GM18861 (cell line): ENCODE data around the gene RRM1.
"Not testable (repeated sequence)": the region's sequence is repeated elsewhere in the genome, so short reads cannot be mapped to it uniquely, and the experiment has no call there.

Experiments
- ATAC-seq: cut with Tn5 transposase; IDR thresholded peaks from one replicate; pipeline ENCODE4 v1.9.1; 2021; ENCODE audit not compliant: unreplicated experiment

RRM1 gene

DNA sequence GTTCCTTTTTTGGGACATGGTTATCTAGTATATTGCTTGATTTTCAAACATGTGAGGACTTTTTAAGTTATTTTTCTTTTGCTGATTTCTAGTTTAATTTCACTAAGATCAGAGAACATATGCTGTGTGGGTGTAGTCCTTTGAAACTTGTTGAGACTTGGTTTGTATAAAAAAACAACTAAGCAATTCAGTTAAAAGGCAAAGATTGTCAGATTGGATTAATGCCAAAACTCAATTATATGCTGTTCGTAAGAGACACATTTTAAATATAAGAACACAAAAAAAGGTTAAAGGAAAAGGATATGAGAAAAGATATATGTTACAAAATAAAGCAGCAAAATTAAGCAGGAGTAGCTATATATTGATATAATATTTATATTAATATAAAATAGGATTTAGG lies 17.8 kb upstream of the RRM1 start:
- ATAC-seq = no peak

DNA sequence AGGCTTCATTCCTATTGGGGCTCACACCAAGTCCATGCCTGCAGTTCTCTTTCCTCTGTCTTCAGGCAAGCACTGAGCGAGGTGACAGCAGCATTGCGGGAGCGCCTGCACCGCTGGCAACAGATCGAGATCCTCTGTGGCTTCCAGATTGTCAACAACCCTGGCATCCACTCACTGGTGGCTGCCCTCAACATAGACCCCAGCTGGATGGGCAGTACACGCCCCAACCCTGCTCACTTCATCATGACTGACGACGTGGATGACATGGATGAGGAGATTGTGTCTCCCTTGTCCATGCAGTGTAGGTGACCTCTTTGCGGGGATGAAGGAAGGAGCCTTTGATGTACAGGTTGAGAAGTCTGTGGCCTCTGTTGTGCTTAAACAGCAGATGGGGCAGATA lies 11.4 kb upstream of the RRM1 start:
- no peak for ATAC-seq

DNA sequence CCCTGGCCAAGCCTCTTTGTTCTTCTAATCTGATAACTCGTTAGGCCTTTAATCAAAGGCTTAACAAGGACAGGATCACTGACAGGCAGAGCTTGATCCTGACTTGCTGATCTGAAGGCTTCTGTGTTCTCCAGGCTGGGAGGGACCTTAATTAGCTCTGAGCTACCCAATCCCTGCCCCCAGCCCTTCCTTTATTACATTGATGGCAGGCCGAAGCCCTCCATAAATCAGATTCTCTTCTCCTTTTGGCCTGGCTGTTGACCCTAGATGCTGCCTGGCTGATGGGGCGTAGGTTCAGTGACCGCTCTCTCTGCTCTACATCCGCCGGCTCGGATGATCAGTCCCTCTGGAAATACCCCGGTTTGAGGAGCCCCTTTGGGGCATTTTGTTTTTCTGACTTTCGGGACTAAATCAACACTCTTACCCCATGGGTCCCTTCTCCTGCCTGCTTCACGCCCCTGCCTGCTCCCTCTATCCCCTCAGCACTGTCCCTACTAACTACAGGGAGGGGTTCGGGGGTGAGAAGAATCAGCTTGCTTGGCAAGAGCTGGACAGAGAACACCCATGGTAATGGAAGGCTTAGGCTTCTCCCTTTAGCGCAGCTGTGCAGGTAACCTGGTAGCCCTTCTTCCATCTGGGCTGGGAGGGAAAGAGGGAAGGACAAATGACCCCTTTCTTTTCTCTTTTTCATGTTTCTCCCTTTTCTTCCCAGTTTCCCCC lies 10.0 kb upstream of the RRM1 start:
- ATAC-seq = no peak

DNA sequence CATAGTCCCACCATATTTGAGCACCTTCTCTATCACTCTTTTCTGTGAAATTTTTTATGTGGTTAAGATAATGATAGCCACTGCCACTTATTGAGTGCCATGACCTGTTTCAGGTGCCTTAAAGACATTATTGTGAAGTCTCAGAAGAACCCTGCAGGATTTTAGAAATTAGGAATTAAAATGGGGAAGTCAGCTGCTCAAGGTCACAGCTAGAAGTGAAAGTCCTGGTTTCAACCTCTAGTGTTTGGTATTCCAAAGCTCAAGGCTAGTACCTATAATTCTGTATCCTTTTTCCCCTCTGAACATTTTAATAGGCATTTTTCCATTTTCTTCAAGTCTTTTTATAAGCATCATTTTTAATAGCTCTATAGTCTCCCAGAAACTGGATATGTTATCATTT lies 9.0 kb upstream of the RRM1 start:
- no peak for ATAC-seq

DNA sequence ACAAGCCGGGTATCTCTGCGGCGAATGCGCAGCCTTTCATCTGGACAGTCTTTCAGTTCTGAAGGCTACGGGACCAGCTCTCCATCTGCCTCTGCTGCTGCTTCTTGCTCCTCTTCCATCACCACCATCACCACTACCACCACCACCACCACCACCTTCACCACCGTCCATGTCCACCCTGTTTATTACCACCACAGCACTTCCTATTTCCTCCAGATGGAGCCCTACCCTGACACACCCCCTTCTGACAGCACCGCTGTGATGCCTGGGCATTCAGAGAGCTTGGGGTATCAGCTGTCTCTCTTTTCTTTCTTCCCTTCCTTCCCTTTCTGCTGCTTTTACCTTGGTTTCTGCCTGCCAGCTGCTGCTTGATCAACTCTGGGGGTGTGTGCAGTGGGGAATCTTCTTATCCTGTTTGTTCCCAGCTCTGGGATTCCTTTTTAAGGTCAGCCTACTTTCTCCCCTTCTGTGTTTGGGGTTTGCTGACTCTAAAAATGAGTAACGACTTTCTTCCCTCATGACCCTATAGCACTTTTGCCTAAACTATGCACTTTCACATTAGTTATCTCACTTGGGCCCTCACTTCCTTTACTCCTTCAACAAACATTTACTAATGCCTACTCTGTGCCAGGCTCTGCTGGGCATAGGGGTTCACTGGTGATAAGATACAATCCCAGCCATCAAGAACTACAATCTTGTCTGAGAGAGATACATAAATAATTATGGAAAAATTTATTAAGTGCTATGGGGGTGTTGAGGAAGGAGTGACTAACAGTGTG lies 7.8 kb upstream of the RRM1 start:
- no peak for ATAC-seq

DNA sequence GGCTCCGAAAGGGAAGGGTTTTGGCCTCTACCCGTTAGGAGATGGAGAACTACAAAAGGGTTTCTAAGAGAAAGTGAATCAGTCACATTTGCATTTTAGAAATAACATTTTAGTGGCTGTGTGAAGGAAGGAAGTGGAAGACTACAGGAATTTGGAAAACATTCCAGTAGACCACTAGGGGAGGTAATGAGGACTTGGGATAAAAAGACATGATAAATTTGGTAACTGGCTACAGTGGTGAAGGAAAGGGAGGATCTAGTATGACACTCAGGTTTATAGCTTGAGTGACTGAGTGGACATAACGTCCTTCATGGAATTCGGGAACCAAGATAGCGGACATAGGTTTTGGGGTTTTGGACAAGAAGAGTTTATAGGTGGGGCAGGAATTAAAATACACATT lies 7.0 kb upstream of the RRM1 start:
- no peak for ATAC-seq

DNA sequence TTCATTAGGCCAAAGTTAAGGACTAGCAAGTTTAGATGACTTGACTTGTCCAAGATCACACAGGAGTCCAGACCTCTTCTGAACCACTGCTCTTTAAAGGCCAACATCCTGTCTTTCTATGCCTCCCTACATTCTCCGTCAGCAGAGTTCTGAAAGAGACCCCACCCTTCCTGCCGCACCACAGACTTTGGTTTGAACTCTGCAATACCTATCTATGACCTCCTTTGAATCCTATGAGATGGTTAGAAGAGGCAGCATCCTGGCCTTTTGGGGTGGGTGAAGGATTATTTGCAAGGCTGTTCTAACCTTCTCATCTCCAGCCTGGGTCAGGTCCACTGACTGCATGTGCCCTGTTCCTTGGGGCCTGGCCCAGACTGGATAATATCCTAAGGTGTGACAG lies 4.3 kb upstream of the RRM1 start:
- no peak for ATAC-seq

DNA sequence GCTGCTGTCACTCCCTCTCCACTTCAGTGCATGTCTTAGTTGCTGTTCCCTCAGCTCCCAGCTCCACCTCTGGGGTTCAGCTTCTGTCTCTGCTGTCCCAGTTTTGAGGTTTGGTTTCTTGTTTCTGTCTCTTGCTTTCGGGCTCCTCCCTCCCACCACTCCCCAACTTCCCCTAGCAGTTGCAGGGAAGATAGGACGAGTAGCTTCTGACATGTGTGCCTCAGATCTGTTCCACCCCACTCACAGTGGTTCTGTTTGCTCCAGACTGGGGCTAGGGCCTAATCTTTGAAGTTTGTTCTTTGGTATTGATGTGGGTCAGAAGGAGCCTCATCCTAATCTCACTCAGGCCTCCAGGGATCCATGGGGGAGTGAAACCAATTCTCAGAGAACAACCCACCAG lies 2.6 kb upstream of the RRM1 start:
- ATAC-seq = no peak

DNA sequence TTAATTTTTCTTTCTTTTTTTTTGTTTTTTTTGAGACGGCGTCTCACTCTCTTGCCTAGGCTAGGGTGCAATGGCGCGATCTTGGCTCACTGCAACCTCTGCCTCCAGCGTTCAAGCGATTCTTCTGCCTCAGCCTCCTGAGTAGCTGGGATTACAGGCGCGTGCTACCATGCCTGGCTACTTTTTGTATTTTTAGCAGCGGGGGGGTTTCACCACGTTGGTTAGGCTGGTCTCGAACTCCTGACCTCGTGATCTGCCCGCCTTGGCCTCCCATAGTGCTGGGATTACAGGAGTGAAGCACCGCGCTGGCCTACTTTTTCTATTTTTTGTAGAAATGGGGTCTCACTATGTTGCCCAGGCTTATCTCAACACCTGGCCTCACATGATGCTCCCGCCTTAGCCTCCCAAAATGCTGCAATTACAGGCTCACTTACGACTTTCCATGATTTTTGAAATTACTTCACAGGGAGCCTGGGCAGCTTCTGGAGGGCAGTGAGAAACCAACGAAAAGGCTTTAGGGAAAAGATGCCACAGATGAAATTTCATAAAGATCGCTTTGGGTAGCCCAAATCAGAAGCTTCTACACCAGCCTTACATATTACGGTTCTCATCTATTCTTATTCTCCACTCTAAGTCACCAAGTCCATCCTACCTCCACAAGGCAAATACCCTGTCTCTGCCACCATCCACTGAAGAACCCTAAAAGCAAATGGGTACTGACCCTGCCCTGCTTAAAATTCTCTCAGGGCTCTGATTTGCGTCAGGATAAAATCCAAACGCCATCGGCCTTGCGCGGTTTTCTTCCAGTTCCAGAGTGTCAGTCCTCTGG lies 866 bp upstream of the RRM1 start:
- ATAC-seq = no peak

DNA sequence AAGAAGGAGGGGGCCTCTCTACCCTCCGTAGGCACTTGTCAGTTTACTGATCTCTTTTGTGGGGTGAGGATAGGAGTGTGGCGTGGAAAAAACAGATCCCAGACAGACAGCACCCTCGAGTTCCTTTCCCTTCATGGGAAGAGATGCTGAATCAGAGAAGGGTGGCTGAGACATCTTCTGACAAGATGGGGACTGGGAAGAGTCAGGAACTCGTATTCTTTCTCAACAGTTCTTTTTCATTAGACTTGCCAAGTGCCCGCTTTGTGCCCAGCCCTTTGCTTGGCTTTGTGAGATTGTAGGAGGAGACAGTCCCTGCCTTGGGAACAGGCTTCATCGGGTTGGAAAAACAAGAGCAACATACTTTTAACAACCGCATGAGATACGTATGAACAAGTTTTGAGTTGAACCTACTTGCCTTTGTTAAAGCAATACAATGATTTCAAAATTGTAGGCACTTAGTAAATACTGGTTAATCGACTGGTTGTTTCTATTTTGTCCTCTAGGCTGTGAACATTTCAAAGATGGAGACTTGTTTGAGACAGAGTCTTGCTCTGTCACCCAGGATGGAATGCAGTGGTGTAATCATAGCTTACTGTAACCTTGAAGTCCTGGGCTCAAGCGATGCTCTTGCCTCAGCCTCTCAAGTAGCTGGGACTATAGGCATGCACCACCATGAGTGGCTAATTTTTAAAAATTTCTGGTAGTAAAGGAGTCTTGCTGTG lies 1.1 kb downstream of the RRM1 start:
- no peak for ATAC-seq

DNA sequence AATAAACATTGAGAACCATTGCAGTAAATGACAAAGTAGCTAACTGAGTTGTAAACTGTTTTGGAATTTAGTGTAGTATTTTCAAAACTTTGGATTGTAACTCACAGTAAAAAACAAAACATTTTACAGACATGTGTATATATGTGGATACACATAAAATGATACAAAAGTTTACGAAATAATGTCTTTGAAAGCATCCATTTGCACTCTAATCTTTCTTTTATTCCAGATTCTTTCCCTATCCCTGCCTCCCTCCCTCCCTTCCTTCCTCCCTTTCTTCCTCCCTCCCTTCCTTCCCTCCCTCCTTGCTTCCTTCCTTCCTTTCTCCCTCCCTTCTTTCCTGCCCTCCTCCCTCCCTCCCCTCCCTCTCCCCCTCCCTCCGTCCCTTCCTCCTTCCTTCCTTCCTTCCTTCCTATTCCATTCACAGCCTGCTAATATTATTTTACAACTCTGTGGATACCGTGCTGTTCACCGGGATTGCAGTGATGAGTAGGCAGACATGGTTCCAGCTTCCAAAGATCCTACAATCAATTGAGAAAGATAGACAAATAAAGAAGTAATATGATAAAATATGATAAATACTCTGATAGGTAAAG lies 3.5 kb downstream of the RRM1 start:
- no peak for ATAC-seq

DNA sequence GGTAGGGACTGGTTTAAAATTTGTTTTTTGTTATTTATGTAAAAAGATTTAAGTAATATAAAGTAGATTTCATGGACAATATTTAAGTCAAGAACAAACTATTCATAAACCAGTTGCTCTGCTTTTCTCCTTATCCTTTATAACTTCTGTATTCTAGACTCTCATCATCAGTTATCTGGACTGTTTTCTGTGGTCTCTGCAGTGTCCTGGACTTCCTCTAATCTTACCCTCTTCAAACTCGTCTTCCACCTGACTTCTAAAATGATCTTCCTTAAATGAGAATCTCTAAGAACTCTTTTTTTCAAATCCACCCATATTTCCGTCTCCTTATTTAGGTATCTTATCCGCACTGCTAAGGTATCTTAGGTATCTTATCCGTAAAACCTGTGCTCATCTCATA lies 8.1 kb downstream of the RRM1 start:
- ATAC-seq = no peak

DNA sequence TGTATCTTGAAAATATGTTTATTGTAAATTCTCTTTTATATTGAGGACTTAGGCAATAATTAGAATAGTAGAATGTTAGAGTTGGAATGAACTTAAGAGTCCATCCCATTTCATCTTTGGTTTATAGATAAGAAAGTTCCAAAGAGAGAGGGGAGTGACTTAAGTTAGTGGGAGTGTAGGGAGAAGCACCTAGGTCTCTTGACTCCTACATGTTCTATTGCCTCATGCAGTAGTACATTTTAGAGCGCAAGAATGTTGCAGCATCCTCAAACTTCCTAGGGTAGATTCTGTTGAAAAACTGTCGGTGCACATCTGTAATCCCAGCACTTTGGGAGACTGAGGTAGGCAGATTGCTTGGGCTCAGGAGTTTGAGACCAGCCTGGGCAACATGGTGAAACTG lies 8.7 kb downstream of the RRM1 start:
- no peak for ATAC-seq

DNA sequence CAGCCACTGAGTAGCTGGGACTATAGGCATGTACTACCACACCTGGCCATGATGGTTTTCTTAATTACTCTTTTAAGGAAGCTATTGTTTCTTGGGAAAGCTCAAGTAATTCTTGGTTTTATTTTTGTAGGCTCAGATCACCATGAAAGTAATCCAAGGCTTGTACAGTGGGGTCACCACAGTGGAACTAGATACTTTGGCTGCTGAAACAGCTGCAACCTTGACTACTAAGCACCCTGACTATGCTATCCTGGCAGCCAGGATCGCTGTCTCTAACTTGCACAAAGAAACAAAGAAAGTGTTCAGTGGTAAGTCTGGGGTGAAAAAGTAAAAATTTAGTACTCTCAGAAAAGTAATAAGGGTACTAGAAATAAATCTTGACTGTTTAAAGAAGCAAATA lies 11.3 kb downstream of the RRM1 start:
- ATAC-seq = no peak

DNA sequence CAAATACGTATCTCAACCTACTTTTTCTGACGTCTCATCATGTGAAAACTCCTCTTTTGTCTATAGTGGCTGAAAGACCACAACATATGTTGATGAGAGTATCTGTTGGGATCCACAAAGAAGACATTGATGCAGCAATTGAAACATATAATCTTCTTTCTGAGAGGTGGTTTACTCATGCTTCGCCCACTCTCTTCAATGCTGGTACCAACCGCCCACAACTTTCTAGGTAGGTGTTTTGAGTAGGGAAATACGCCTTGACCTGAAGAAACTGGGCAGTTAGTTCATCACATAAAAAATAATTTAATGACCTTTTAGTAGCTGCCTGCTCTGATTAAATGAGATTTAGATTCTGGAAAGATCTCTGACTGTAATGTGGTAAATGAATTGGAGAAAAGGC lies 17.2 kb downstream of the RRM1 start:
- no peak for ATAC-seq

DNA sequence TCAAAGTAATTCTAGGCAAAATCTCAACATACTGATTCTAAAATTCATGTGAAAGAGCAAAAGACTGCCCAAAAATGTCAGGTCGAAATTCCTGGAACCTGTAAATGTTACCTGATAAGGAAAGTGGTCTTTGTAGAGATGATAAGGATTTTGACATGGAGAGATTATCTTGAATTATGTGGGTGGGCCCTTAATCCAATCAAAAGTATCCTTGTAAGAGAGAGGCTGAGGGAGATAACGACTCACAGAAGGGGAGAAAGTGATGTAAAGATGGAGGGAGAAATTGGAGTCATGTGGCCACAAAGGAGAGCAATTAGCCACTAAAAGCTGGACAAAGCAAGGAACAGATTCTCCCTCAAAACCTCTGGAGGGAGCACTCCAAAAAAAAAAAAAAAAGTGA lies 20.5 kb downstream of the RRM1 start:
- ATAC-seq = no peak

DNA sequence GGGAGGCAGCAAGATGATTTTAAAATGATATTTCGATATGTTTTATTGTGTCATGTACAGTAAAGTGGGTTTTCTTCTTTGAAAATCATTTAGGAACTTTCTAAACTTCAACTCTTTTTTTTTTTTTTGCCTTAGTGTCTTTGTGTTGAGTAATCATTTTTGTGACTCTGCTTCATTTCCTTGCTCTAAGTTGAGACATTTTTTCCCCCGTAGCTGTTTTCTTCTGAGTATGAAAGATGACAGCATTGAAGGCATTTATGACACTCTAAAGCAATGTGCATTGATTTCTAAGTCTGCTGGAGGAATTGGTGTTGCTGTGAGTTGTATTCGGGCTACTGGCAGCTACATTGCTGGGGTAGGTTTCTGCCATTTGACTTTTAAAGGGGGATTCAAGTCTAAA lies 23.5 kb downstream of the RRM1 start:
- ATAC-seq = no peak

DNA sequence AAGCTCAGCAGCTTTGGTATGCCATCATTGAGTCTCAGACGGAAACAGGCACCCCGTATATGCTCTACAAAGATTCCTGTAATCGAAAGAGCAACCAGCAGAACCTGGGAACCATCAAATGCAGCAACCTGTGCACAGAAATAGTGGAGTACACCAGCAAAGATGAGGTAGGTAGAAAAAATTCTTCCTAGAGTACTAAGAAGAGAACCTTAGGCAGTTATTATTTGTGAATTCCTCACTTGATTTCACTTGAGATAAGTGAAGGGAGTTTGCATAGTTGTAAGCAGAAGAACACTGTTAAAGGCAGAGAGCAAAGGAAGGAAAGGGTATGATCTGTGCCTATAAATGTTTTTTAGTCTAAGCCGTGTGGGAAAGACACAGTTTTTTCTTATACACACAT lies 28.6 kb downstream of the RRM1 start:
- ATAC-seq = no peak

DNA sequence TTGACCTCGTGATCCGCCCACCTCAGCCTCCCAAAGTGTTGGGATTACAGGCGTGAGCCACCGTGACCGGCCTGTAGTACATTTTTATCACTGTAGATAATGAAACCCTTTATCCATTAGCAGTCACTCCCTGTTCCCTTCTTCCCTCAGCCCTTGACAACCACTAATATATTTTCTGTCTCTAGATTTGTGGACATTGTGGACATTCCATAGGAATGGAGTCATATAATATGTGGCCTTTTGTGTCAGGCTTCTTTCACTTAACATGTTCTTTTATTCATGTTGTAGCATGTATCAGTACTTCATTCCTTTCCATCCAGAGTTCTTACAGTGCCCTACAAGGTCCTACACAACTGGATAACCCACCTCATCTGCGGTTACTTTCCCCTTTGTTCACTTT lies 30.5 kb downstream of the RRM1 start:
- ATAC-seq = no peak

DNA sequence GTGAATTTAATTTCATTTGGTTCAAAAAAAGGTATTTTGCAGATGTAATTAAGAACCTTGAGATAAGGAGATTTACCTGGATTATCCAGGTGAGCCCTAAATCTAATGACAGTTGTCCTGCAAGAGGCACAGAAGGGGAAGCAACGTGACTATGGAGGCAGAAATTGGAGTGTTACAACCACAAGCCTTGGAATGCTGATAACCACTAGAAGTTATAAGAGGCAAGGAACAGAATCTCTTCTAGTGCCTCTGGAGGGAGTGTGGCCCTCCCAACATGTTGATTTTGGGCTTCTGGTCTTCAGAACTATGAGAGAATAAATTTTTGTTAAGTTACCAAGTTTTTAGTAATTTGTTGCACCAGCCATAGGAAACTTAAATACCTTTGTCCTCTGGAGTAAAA lies 32.8 kb downstream of the RRM1 start:
- no peak for ATAC-seq

DNA sequence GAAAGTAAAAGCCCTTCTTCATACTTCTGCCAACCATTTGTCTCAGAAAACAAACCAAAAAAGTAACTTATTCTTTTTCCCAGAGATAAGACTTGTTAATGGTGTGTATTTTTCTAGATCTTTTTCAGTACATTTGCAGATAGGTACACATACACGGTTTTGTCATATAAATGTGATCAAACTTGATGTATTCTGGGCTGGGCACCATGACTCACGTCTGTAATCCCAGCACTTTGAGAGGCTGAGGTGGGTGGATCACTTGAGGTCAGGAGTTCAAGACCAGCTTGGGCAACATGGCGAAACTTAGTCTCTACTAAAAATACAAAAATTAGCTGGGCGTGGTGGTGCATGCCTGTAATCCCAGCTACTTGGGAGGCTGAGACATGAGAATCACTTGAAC lies 35.6 kb downstream of the RRM1 start:
- not testable (repeated sequence) for ATAC-seq
